Fibroblast of lung (primary cell): ENCODE data around the gene UBQLN4. TPM values are rescaled to one million over a fixed set of nuclear protein-coding genes. Genes with fewer than 3 reads are reported as not detected.

Source experiments
- DNase-seq, 2 donors: peaks; one replicate each; pipeline versions ENCODE4 v3.0.0 to v3.0.0-alpha.2; 2010; ENCODE audit warnings: low read depth in 2 of 2
- H2AFZ ChIP-seq: 2 replicates; pipeline ENCODE4 v1.5.1; 2012; ENCODE audit warnings: low read length, control low read depth, inconsistent platforms
- H3K27ac ChIP-seq: 2 replicates; pipeline ENCODE4 v1.5.1; 2011; ENCODE audit warnings: low read length, control low read depth; ENCODE audit not compliant: insufficient read depth
- H3K27me3 ChIP-seq: 2 replicates; pipeline ENCODE4 v1.5.1; 2011; ENCODE audit warnings: mild to moderate bottlenecking, low read length; ENCODE audit not compliant: control insufficient read depth, insufficient read depth
- H3K36me3 ChIP-seq: 2 replicates; pipeline ENCODE4 v1.5.1; 2011; ENCODE audit warnings: low read length; ENCODE audit not compliant: control insufficient read depth, insufficient read depth
- H3K4me1 ChIP-seq: 2 replicates; pipeline ENCODE4 v1.5.1; 2011; ENCODE audit warnings: low read length; ENCODE audit not compliant: control insufficient read depth, insufficient read depth; ENCODE audit errors: extremely low read depth
- H3K4me2 ChIP-seq: 2 replicates; pipeline ENCODE4 v1.5.1; 2011; ENCODE audit warnings: low read length, control low read depth; ENCODE audit not compliant: insufficient read depth; ENCODE audit errors: extremely low read depth
- H3K4me3 ChIP-seq, 4 experiments: fragments of 200-600 bp in 1 of 4; sonication (generic) in 1 of 4; replicated peaks in 1 of 4; 2 replicates each; pipeline ENCODE4 v1.5.1; 2011 to 2016; ENCODE audit warnings: low read length in 4 of 4, low read depth in 3 of 4, mild to moderate bottlenecking in 3 of 4, control low read depth in 2 of 4, inconsistent platforms in 1 of 4, mixed read lengths in 1 of 4; ENCODE audit not compliant: insufficient read depth in 1 of 4; ENCODE audit errors: control extremely low read depth in 1 of 4
- H3K79me2 ChIP-seq: 2 replicates; pipeline ENCODE4 v1.5.1; 2012; ENCODE audit warnings: mild to moderate bottlenecking, low read length, inconsistent platforms; ENCODE audit not compliant: control insufficient read depth, insufficient read depth
- H3K9ac ChIP-seq: 2 replicates; pipeline ENCODE4 v1.5.1; 2011; ENCODE audit warnings: mild to moderate bottlenecking, low read length, control low read depth; ENCODE audit not compliant: insufficient read depth
- H3K9me3 ChIP-seq: 2 replicates; pipeline ENCODE4 v1.5.1; 2012; ENCODE audit warnings: low read depth, low read length; ENCODE audit not compliant: control insufficient read depth, insufficient read depth
- H4K20me1 ChIP-seq: 2 replicates; pipeline ENCODE4 v1.5.1; 2011; ENCODE audit warnings: low read length; ENCODE audit not compliant: control insufficient read depth, insufficient read depth; ENCODE audit errors: extremely low read depth
- CTCF ChIP-seq, 2 donors: IDR thresholded peaks in 1 of 2; conservative IDR thresholded peaks in 1 of 2; 1 replicate in 1 of 2; 2 replicates in 1 of 2; pipeline ENCODE4 v1.5.1; 2011 to 2012; ENCODE audit warnings: low read length in 2 of 2, control low read depth in 1 of 2, inconsistent platforms in 1 of 2, low read depth in 1 of 2, mild to moderate bottlenecking in 1 of 2
- EZH2 ChIP-seq: IDR thresholded peaks from 2 replicates; pipeline ENCODE4 v1.5.1; 2012; ENCODE audit warnings: low read length, control low read depth, mild to moderate bottlenecking; ENCODE audit errors: missing control alignments
- polyA plus RNA-seq, 2 donors: library from polyadenylated mRNA; depleted of rRNA in 1 of 2; stranded (reverse) in 1 of 2; unstranded in 1 of 2; fragments of >200 nt; gene quantifications; 2 replicates each; pipeline ENCODE4 v1.2.1, GENCODE V29; 2011 to 2012; ENCODE audit warnings: missing spikeins in 1 of 2
- total RNA-seq: library from RNA; depleted of rRNA; stranded (reverse); fragments of >200 nt; gene quantifications from 2 replicates; pipeline ENCODE4 v1.2.1, GENCODE V29; 2014

The UBQLN4 gene
- total and polyA plus RNA-seq, 2 donors (not counting 1 experiment from before 2014, with no cell fraction given): 11.1 to 12.5 TPM

DNA sequence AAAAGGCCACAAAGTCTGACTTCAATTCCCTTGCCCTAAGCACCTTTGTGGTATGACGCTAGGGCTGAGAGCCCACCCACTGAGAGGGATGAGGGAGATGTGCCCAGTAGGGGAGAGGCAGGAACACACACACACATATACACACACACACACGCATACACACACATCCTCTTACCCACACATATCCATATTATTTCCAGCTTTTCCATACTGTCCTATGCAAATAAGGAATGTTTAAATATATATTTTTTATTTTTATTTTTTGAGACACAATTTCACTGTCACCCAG lies 10.3 kb upstream of the UBQLN4 start:
- Histone ChIP-seq H3K9me3 (no peaks in the 10 kb centered on the region), H4K20me1 (no peaks in the 10 kb centered on the region)
- peak in 1 of 2 donors; percentile 65 for DNase-seq

DNA sequence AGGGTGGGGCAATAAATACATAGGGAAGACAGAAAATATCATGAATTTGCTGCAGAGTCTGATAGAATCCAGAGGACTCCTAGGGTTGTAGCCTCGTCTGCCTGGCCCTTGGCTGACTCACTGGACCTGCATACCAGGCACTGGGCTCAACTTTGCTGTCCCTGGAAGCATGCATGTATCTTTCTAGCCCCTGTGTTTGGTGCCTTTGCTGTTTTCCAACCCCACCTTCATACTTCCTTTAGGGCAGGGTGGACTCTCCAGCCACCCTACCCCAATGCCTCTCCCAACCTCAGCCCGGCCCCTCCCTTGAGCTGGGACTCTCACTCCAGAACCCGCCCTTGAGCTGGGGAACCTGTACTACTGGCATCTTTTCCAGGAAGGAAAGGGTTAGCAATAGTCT lies 8.6 kb upstream of the UBQLN4 start:
- Histone ChIP-seq H3K27ac (no peak overlapping the region), H3K4me2 (no peak overlapping the region), H3K27me3 (no peaks in the 10 kb centered on the region), H3K9ac (no peak overlapping the region), H4K20me1 (no peaks in the 10 kb centered on the region), H2AFZ (no peak overlapping the region), H3K9me3 (no peaks in the 10 kb centered on the region), H3K36me3 (peaks cover 2% of the 10 kb centered on the region), H3K79me2 (no peaks in the 10 kb centered on the region), H3K4me3 (no peak overlapping the region), H3K4me1 (no peaks in the 10 kb centered on the region)
- no peak for TF ChIP-seq EZH2
- no peak for TF ChIP-seq CTCF (conservative IDR thresholded peaks at IDR 0.05 in 1 of 2, IDR thresholded peaks at IDR 0.05 in 1 of 2; ENCODE audit: low read depth in 1 of 2, low read length in 2 of 2)
- no peak for DNase-seq

More for the DNA sequence above, 10.3 kb upstream of the UBQLN4 start:
- Histone ChIP-seq H3K36me3 (no peaks in the 10 kb centered on the region), H3K27me3 (no peaks in the 10 kb centered on the region), H3K9ac (no peak overlapping the region), H2AFZ (no peak overlapping the region), H3K79me2 (no peaks in the 10 kb centered on the region), H3K27ac (no peak overlapping the region), H3K4me3 (no peak overlapping the region), H3K4me2 (no peak overlapping the region), H3K4me1 (no peaks in the 10 kb centered on the region)
- TF ChIP-seq EZH2: no peak
- no peak for TF ChIP-seq CTCF (conservative IDR thresholded peaks at IDR 0.05 in 1 of 2, IDR thresholded peaks at IDR 0.05 in 1 of 2; ENCODE audit: low read depth in 1 of 2, low read length in 2 of 2)

DNA sequence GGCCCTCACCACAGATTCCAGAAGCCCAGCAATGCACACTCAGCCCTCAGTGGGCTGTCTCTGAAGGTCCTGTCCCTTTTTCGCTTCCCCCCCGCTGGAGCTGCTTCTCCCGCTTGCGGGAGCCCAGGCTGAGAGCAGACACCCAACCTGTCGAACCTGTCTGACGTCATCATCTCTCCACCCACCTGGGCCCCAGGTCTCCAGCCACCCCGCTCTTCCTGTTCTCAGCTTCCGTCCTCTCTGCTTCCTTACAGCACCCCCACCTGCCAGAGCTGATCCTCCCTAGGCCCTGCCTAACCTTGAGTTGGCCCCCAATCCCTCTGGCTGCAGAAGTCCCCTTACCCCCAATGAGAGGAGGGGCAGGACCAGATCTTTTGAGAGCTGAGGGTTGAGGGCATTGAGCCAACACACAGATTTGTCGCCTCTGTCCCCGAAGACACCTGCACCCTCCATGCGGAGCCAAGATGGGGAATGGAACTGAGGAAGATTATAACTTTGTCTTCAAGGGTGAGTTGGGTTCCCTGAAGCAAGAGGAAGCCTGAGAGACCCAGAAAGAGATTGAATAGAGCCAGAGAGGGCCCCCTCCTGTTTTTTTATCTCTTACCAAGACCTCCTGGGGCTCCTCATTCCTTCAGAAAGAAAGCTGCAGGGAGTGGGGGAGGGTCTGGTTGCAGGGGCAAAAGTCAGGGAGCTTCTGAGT lies 7.5 kb upstream of the UBQLN4 start, which contains the start of gene RAB25:
Gene RAB25, plus strand, starts transcription at position 224 of the 700 bp plus-strand sequence. Its CDS starts 241 bp downstream, at position 465.
- H3K4me3 ChIP-seq: no peak within 1 kb of the TSS
- no peak for DNase-seq
- H3K79me2 ChIP-seq: no peaks in the 10 kb centered on the region
- no peaks in the 10 kb centered on the region for H3K4me1 ChIP-seq
- no peak within 1 kb of the TSS for H3K9ac ChIP-seq
- H3K36me3 ChIP-seq: peaks cover 2% of the 10 kb centered on the region
- no peak within 1 kb of the TSS for H3K27ac ChIP-seq
- TF ChIP-seq EZH2 (no peak), CTCF (conservative IDR thresholded peaks at IDR 0.05 in 1 of 2, IDR thresholded peaks at IDR 0.05 in 1 of 2; ENCODE audit: low read depth in 1 of 2, low read length in 2 of 2) (no peak)
- H3K27me3 ChIP-seq: no peaks in the 10 kb centered on the region
- no peaks in the 10 kb centered on the region for H4K20me1 ChIP-seq
- H3K4me2 ChIP-seq: no peak within 1 kb of the TSS
- no peaks in the 10 kb centered on the region for H3K9me3 ChIP-seq
- no peak within 1 kb of the TSS for H2AFZ ChIP-seq
